ENCODE measurements around the gene KRTAP20-4. TPM values are rescaled to one million over a fixed set of nuclear protein-coding genes. Genes with fewer than 3 reads are reported as not detected.

KRTAP20-4 gene
- total RNA-seq, 1 donor from 2014 or later: not detected

- H3K4me1 ChIP-seq: no peaks in the 10 kb centered on the region
- no peak for ATAC-seq
- no peak for DNase-seq
- no peak within 1 kb of the TSS for H3K4me3 ChIP-seq
- no peak for TF ChIP-seq CTCF (IDR thresholded peaks at IDR 0.05)
- H3K27ac ChIP-seq: no peak within 1 kb of the TSS
- intact Hi-C loops (cut with DNase I): no loop called here
- no peaks in the 10 kb centered on the region for H3K27me3 ChIP-seq (ENCODE audit: low read depth)
- H3K9me3 ChIP-seq: no peaks in the 10 kb centered on the region
- H3K36me3 ChIP-seq: no peaks in the 10 kb centered on the region
These were observed 28.3 kb upstream of the KRTAP20-4 start, which contains the start of gene KRTAP6-3 for GRCh38 chr21:30592140-30592539. KRTAP6-3 (plus strand) TSS chr21:30592440; CDS start chr21:30592446, 6 bp downstream.

- intact Hi-C loops (cut with DNase I): no loop called here
- no peak within 1 kb of the TSS for H3K27ac ChIP-seq
- DNase-seq: no peak
- H3K36me3 ChIP-seq: no peaks in the 10 kb centered on the region
- TF ChIP-seq CTCF (IDR thresholded peaks at IDR 0.05): no peak
- H3K4me1 ChIP-seq: no peaks in the 10 kb centered on the region
- ATAC-seq: no peak
- H3K9me3 ChIP-seq: no peaks in the 10 kb centered on the region
- no peaks in the 10 kb centered on the region for H3K27me3 ChIP-seq (ENCODE audit: low read depth)
- H3K4me3 ChIP-seq: no peak within 1 kb of the TSS
These were observed 21.6 kb upstream of the KRTAP20-4 start, which contains the start of gene KRTAP6-2 for GRCh38 chr21:30598802-30599201. KRTAP6-2 (minus strand) TSS chr21:30598902; CDS start chr21:30598874, 28 bp downstream.

GRCh38 chr21:30600787-30601186 is 19.6 kb upstream of the KRTAP20-4 start, which contains the start of gene KRTAP22-1:
KRTAP22-1 (plus strand) TSS chr21:30601087.
- ATAC-seq (no peak), DNase-seq (no peak)
- H3K4me3 ChIP-seq: no peak within 1 kb of the TSS
- intact Hi-C loops (cut with DNase I): no loop called here
- no peaks in the 10 kb centered on the region for H3K27me3 ChIP-seq (ENCODE audit: low read depth)
- no peaks in the 10 kb centered on the region for H3K36me3 ChIP-seq
- no peak within 1 kb of the TSS for H3K27ac ChIP-seq
- no peak for TF ChIP-seq CTCF (IDR thresholded peaks at IDR 0.05)
- H3K4me1 ChIP-seq: no peaks in the 10 kb centered on the region
- H3K9me3 ChIP-seq: no peaks in the 10 kb centered on the region

GRCh38 chr21:30605968-30606367 is 14.5 kb upstream of the KRTAP20-4 start:
- intact Hi-C loops (cut with DNase I): no loop called here
- no peak overlapping the region for H3K27ac ChIP-seq
- no peaks in the 10 kb centered on the region for H3K9me3 ChIP-seq
- no peaks in the 10 kb centered on the region for H3K27me3 ChIP-seq (ENCODE audit: low read depth)
- no peaks in the 10 kb centered on the region for H3K36me3 ChIP-seq
- DNase-seq (no peak), ATAC-seq (no peak)
- no peak for TF ChIP-seq CTCF (IDR thresholded peaks at IDR 0.05)
- no peak overlapping the region for H3K4me3 ChIP-seq
- no peaks in the 10 kb centered on the region for H3K4me1 ChIP-seq

- ATAC-seq: no peak
- Histone ChIP-seq H3K27me3 (ENCODE audit: low read depth) (no peaks in the 10 kb centered on the region), H3K4me1 (no peaks in the 10 kb centered on the region), H3K27ac (no peak overlapping the region), H3K9me3 (no peaks in the 10 kb centered on the region), H3K4me3 (no peak overlapping the region), H3K36me3 (no peaks in the 10 kb centered on the region)
- intact Hi-C loops (cut with DNase I): no loop called here
- DNase-seq: no peak
- no peak for TF ChIP-seq CTCF (IDR thresholded peaks at IDR 0.05)
These were observed 8.3 kb upstream of the KRTAP20-4 start for GRCh38 chr21:30612132-30612531.
